22Rv1 (cell line): ENCODE data around the gene C19orf25.
A peak's percentile ranks its signal among the peaks of the same experiment; 100 is the strongest.

Experiments used
- H3K27ac ChIP-seq: fragments of 450-650 bp; 2 replicates; pipeline ENCODE4 v1.5.1; 2017
- ZFX ChIP-seq: fragments of 450-650 bp; IDR thresholded peaks from 2 replicates; pipeline ENCODE4 v1.6.1; 2017; ENCODE audit warnings: antibody characterized with exemption, borderline replicate concordance
- TF ChIP-seq, protein P1 (sequence below): fragments of 450-650 bp; IDR thresholded peaks from 2 replicates; pipeline ENCODE4 v1.5.1; 2017; ENCODE audit warnings: mild to moderate bottlenecking

C19orf25 gene

DNA sequence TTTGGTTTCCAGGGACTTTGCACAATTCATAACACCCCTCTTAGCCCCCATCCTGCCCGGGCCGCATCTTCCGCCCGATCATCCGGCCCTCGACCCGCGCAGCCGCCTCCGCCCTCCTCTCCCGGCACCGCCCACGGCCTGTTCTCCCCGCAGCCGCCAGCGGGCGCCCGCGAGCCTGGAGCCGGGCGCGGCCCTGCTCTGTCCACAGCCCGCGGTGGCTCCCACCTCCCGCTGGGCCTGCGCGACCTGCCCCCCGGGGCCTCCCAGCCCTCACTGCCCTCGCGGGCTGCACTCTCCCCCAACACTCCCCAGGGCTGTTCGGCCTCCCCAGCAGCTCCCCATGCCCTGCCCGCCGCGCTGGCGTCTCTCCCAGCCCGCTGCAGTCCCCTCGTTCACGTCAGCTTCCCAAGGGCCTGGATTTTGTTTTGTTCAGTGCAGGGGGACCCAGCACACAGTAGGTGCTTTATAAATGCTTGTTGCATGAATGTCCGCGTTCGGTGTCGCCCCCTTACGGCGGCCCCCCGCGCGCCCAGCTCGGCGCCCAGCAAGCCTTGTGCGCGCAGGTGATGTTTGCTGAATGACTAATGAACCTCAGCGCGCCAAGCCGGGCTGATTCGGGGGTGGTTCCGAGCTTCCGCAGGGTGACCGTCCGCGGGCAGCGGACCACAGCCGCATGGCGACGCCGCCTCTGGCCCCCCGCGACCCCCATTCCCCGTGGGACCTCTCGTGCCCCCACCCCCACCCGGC, 33.7 kb downstream of the C19orf25 start:
- peak overlapping the region; percentile 88 for H3K27ac ChIP-seq
- no peak for TF ChIP-seq ZFX
- TF ChIP-seq, protein P1, sequence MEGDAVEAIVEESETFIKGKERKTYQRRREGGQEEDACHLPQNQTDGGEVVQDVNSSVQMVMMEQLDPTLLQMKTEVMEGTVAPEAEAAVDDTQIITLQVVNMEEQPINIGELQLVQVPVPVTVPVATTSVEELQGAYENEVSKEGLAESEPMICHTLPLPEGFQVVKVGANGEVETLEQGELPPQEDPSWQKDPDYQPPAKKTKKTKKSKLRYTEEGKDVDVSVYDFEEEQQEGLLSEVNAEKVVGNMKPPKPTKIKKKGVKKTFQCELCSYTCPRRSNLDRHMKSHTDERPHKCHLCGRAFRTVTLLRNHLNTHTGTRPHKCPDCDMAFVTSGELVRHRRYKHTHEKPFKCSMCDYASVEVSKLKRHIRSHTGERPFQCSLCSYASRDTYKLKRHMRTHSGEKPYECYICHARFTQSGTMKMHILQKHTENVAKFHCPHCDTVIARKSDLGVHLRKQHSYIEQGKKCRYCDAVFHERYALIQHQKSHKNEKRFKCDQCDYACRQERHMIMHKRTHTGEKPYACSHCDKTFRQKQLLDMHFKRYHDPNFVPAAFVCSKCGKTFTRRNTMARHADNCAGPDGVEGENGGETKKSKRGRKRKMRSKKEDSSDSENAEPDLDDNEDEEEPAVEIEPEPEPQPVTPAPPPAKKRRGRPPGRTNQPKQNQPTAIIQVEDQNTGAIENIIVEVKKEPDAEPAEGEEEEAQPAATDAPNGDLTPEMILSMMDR = peak; percentile 99

- TF ChIP-seq ZFX = no peak
- TF ChIP-seq, protein P1 = no peak
- peak overlapping the region; percentile 88 for H3K27ac ChIP-seq
Observed at GRCh38 chr19:1441677-1442438, 37.2 kb downstream of the C19orf25 start.

- TF ChIP-seq ZFX = no peak
- TF ChIP-seq, protein P1 = no peak
- H3K27ac ChIP-seq = peak overlapping the region; percentile 88
Observed at GRCh38 chr19:1441022-1441426, 38.0 kb downstream of the C19orf25 start.

GRCh38 chr19:1440418-1440801, 38.6 kb downstream of the C19orf25 start:
- peak overlapping the region; percentile 88 for H3K27ac ChIP-seq

GRCh38 chr19:1439525-1440417, 39.2 kb downstream of the C19orf25 start:
- peak overlapping the region; percentile 88 for H3K27ac ChIP-seq

More at GRCh38 chr19:1440418-1440801, 38.6 kb downstream of the C19orf25 start:
- no peak for TF ChIP-seq ZFX
- TF ChIP-seq, protein P1 = no peak

DNA sequence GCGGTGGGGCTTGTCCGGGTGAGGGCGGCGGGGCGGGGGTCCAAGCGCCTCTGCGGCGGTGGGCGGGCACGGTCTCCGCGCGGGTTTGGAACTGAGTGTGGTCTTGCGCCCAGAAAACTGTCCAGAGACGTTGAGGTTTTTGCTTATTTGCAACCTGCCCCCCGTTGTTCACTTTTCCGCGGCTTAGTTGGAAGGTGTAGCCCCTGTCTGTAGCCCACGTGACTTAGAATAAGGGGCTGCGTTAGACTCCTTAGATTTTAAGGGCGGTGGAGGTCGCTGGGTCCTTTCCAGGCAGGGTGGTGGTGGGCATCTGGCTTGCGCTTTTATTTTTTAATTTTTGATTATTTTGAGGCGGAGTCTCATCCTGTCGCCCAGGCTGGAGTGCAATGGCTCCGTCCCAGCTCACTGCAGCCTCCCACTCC, 40.1 kb downstream of the C19orf25 start:
- peak overlapping the region; percentile 88 for H3K27ac ChIP-seq
- TF ChIP-seq, protein P1 = no peak
- TF ChIP-seq ZFX = no peak
